22Rv1 (cell line): ENCODE results near the gene TAP2.

Experiments
- CTCF ChIP-seq: fragments of 450-650 bp; IDR thresholded peaks from 2 replicates; pipeline ENCODE4 v1.5.1; 2017; ENCODE audit warnings: mild to moderate bottlenecking
- ZFX ChIP-seq: fragments of 450-650 bp; IDR thresholded peaks from 2 replicates; pipeline ENCODE4 v1.6.1; 2017; ENCODE audit warnings: antibody characterized with exemption, borderline replicate concordance

GRCh38 chr6:32830936-32831335 lies 7.6 kb downstream of the TAP2 start:
- TF ChIP-seq CTCF (no peak), ZFX (no peak)
